Transverse colon (tissue), 4 donors: ENCODE data around the gene DGKD. TPM values are rescaled to one million over a fixed set of nuclear protein-coding genes. Genes with fewer than 3 reads are reported as not detected.

Experiments used
- DNase-seq: peaks from one replicate; pipeline ENCODE4 v3.0.0-alpha.2; 2019
- H3K27ac ChIP-seq, 4 donors: fragments of 200-600 bp; sonication (generic); 2 replicates each; pipeline ENCODE4 v1.5.1; 2016 to 2018; ENCODE audit warnings: inconsistent platforms in 4 of 4
- H3K27me3 ChIP-seq: fragments of 200-600 bp; sonication (generic); 2 replicates; pipeline ENCODE4 v1.5.1; 2017; ENCODE audit warnings: inconsistent platforms
- H3K36me3 ChIP-seq, 4 donors: fragments of 200-600 bp; sonication (generic); 2 replicates each; pipeline ENCODE4 v1.5.1; 2017 to 2019; ENCODE audit warnings: inconsistent platforms in 4 of 4
- H3K4me1 ChIP-seq, 4 donors: fragments of 200-600 bp; sonication (generic); 2 replicates each; pipeline ENCODE4 v1.5.1; 2017 to 2020; ENCODE audit warnings: inconsistent platforms in 4 of 4
- H3K4me3 ChIP-seq, 4 donors: fragments of 200-600 bp; sonication (generic); 1 replicate in 1 of 4; 2 replicates in 3 of 4; pipeline versions ENCODE4 v1.5.1 to v1.6.1; 2017 to 2019; ENCODE audit warnings: inconsistent platforms in 4 of 4
- H3K9me3 ChIP-seq, 2 donors: fragments of 200-600 bp; sonication (generic); 2 replicates each; pipeline ENCODE4 v1.5.1; 2017 to 2019; ENCODE audit warnings: inconsistent platforms in 2 of 2
- CTCF ChIP-seq, 5 experiments: fragments of 200-600 bp in 3 of 5; fragments of 450-650 bp in 2 of 5; sonication (generic) in 3 of 5; IDR thresholded peaks; 1 replicate in 2 of 5; 2 replicates in 3 of 5; pipeline ENCODE4 v1.5.1; 2016 to 2017; ENCODE audit warnings: antibody characterized with exemption in 5 of 5, inconsistent platforms in 3 of 5, mild to moderate bottlenecking in 2 of 5, moderate library complexity in 1 of 5
- EP300 ChIP-seq: sonication (generic); formaldehyde crosslinking; IDR thresholded peaks from one replicate; pipeline ENCODE4 v1.6.1; 2017; ENCODE audit warnings: antibody characterized with exemption, low read depth
- POLR2A ChIP-seq: fragments of 450-650 bp; IDR thresholded peaks from one replicate; pipeline ENCODE4 v1.6.1; 2016; ENCODE audit warnings: antibody characterized with exemption, mild to moderate bottlenecking, moderate library complexity
- POLR2AphosphoS5 ChIP-seq, 3 donors: sonication (generic); formaldehyde crosslinking; IDR thresholded peaks; one replicate each; pipeline ENCODE4 v1.6.1; 2016; ENCODE audit warnings: antibody characterized with exemption in 3 of 3
- WGBS, 2 donors: methylation state at CpG; one replicate each; pipeline ENCODE4 v1.1.5; 2018; ENCODE audit warnings: low coverage in 1 of 2; 5-methylcytosine and 5-hydroxymethylcytosine counted together
- in situ Hi-C, 4 donors: fragments of 200-750 bp; cut with MboI; loops; one replicate each; pipeline versions ENCODE4 v1.15.0 to v1.15.1; 2017; ENCODE audit warnings: low sequenced_read_pairs in 3 of 4, low pct_ligation_motif_present in 1 of 4, low pct_unique_long_range_greater_than_20kb in 1 of 4
- intact Hi-C: fragments of 100-400 bp; cut with DNase I; formaldehyde crosslinking; loops from one replicate; pipeline ENCODE4 v1.15.1; 2023; ENCODE audit warnings: low total_unique reads
- total RNA-seq, 4 donors: library from RNA; depleted of rRNA; stranded (reverse); fragments of >200 nt; gene quantifications; one replicate each; pipeline ENCODE4 v1.1.0, GENCODE V29; 2016

DGKD gene
- total RNA-seq, 4 donors from 2014 or later: 55.7 to 166 (median 91.5) TPM

GRCh38 chr2:233468047-233468740 is 113.9 kb downstream of the DGKD start:
- intact Hi-C loops (no loop called here), in situ Hi-C loops (loop anchor here in 2 of 4 donors (25.0 kb wide), 2 partner anchors 244 to 369 kb away; partner anchors contain the start of genes UGT1A4 (in 1 of the 2) and UGT1A5 (in 1 of the 2))
- Histone ChIP-seq H3K4me1 (peaks cover 0 to 6% (median 4%) of the 10 kb centered on the region in 4 donors), H3K36me3 (peaks cover 0 to 51% (median 17%) of the 10 kb centered on the region in 4 donors), H3K27ac (no peak overlapping the region), H3K9me3 (no peaks in the 10 kb centered on the region), H3K4me3 (no peak overlapping the region), H3K27me3 (no peaks in the 10 kb centered on the region)
- 92 to 100% methylated on average over 1 to 16 of the region's 22 CpGs for WGBS, 2 donors
- TF ChIP-seq POLR2AphosphoS5 (IDR thresholded peaks at IDR 0.05): no peak
- TF ChIP-seq CTCF (IDR thresholded peaks at IDR 0.05): no peak
- no peak for TF ChIP-seq POLR2A
- TF ChIP-seq EP300: no peak
- DNase-seq: no peak

GRCh38 chr2:233468741-233469110 is 114.4 kb downstream of the DGKD start:
- 95 to 100% methylated on average over 1 to 8 of the region's 8 CpGs for WGBS, 2 donors
- intact Hi-C loops: no loop called here
- Histone ChIP-seq H3K27me3 (no peaks in the 10 kb centered on the region), H3K36me3 (peaks cover 0 to 49% (median 17%) of the 10 kb centered on the region in 4 donors), H3K4me1 (peaks cover 0 to 6% (median 4%) of the 10 kb centered on the region in 4 donors), H3K4me3 (no peak overlapping the region), H3K9me3 (no peaks in the 10 kb centered on the region), H3K27ac (no peak overlapping the region)
- in situ Hi-C loops: loop anchor here in 2 of 4 donors (25.0 kb wide), 2 partner anchors 244 to 369 kb away; partner anchors contain the start of genes UGT1A4 (in 1 of the 2) and UGT1A5 (in 1 of the 2)
- no peak for DNase-seq
- TF ChIP-seq POLR2AphosphoS5 (IDR thresholded peaks at IDR 0.05) (no peak), EP300 (no peak), POLR2A (no peak), CTCF (IDR thresholded peaks at IDR 0.05) (no peak)

GRCh38 chr2:233469261-233470010 is 115.1 kb downstream of the DGKD start:
- no peak overlapping the region for H3K4me3 ChIP-seq
- in situ Hi-C loops (loop anchor here in 2 of 4 donors (25.0 kb wide), 2 partner anchors 243 to 368 kb away; partner anchors contain the start of genes UGT1A4 (in 1 of the 2) and UGT1A5 (in 1 of the 2)), intact Hi-C loops (no loop called here)
- peak; percentile 25 for DNase-seq
- peak overlapping the region; percentile 50 to 74 (median 64) for H3K27ac ChIP-seq
- WGBS, 2 donors: 72% methylated on average over 32 of the region's 32 CpGs; no CpG with 5 or more reads in 1 of the 2 donors
- H3K27me3 ChIP-seq: no peaks in the 10 kb centered on the region
- H3K9me3 ChIP-seq: no peaks in the 10 kb centered on the region
- peaks cover 0 to 42% (median 13%) of the 10 kb centered on the region in 4 donors for H3K36me3 ChIP-seq
- TF ChIP-seq POLR2A: no peak
- TF ChIP-seq CTCF (IDR thresholded peaks at IDR 0.05): no peak
- no peak for TF ChIP-seq EP300
- no peak for TF ChIP-seq POLR2AphosphoS5 (IDR thresholded peaks at IDR 0.05)
- peaks cover 0 to 6% (median 4%) of the 10 kb centered on the region in 4 donors for H3K4me1 ChIP-seq
